Measurements from ENCODE around the gene PARS2.

The PARS2 gene

DNA sequence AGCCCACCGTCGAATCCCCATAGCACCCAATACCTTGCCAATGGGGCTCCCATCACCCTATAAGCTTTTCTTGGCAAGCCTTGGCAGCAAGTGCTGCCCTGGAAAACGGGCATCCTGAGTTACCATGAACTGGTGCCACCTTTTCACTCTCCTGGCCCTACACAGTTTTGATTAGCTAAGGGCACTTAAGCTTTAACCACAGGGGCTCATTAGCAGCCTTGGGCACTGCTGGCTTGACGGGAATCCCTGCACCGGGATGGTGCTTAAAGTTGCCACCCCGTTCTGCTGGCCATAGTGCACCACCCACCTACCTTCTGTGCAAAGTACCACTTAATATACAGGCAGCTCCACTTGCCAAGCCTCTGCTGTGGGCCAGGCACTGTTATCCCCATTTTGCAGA is 13.7 kb downstream of the PARS2 start:
- no peak overlapping the region for H3K27ac ChIP-seq
- TF ChIP-seq, protein P1, sequence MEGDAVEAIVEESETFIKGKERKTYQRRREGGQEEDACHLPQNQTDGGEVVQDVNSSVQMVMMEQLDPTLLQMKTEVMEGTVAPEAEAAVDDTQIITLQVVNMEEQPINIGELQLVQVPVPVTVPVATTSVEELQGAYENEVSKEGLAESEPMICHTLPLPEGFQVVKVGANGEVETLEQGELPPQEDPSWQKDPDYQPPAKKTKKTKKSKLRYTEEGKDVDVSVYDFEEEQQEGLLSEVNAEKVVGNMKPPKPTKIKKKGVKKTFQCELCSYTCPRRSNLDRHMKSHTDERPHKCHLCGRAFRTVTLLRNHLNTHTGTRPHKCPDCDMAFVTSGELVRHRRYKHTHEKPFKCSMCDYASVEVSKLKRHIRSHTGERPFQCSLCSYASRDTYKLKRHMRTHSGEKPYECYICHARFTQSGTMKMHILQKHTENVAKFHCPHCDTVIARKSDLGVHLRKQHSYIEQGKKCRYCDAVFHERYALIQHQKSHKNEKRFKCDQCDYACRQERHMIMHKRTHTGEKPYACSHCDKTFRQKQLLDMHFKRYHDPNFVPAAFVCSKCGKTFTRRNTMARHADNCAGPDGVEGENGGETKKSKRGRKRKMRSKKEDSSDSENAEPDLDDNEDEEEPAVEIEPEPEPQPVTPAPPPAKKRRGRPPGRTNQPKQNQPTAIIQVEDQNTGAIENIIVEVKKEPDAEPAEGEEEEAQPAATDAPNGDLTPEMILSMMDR (conservative IDR thresholded peaks at IDR 0.05): no peak

DNA sequence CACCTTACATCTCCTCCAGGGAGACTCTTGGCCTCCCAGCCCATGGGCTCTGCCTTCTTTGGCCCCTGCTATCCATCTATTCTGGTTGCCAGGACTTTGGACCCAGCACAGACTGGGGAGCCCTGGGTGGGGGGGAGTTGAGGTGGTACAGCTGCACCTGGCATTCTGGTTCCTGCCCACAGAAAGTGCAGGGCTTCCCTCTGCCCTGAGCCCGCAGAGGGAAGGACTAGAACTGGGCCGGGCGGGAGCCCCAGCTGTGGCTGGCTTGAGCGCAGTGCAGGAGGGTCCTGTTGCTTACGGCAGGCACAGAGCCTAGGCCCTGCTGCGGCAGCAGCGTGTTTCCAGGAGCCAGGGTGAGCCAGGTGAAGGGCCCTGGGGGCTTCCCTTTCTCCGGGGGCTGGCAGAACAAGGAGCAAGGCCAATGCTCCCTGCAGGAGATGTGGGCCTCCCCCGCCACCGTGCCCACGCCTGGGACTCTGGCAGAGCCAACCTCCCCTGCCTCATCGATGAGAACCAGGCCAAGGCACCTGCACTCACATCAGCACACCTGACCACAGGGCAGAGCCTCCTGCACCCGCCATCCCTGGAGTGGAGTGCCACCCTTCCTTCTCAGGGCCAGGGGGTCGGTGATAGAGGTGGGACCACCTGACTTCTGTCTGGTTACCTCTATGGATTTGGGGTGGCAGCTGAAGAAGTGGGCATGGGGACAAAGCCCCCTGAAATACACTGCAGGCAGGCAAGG is 16.1 kb downstream of the PARS2 start:
- TF ChIP-seq, protein P1 (conservative IDR thresholded peaks at IDR 0.05): no peak
- H3K27ac ChIP-seq: no peak overlapping the region

DNA sequence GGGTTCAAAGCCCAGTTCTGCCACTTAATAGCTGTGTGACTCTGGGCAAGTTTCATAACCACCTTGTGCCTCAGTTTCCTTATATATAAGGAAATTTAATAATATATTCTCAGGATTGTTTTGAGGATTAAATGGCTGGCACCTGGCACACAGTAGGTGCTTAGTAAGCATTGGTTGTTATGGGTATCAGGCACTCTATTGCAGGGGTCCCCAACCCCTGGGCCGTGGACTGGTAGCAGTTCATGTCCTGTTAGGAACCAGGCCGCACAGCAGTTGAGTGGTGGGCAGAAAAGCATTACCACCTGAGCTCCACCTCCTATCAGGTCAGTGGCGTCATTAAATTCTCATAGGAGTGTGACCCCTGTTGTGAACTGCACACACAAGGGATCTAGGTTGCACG is 18.5 kb downstream of the PARS2 start:
- no peak overlapping the region for H3K27ac ChIP-seq
- TF ChIP-seq, protein P1 (conservative IDR thresholded peaks at IDR 0.05): no peak

DNA sequence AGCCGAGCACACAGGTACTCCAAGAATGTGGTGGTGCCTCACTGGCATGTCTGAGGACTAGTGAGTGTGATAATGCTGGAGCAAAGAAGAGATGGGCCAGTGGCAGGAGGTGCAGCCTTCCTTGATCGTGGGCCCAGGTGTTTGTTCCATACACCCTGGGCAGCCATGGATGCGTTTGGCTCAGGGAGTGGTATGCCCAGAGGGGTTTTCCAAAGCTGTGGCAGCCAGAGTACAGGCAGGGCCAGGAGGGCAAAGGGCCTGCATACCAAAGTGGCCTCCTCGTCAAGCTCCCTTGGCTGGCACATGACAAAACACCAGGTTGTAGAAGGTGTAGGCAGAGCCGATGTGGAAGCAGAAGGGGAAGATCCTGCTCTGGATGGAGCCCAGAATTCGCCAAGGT is 19.0 kb downstream of the PARS2 start:
- TF ChIP-seq, protein P1 (conservative IDR thresholded peaks at IDR 0.05): no peak
- no peak overlapping the region for H3K27ac ChIP-seq

DNA sequence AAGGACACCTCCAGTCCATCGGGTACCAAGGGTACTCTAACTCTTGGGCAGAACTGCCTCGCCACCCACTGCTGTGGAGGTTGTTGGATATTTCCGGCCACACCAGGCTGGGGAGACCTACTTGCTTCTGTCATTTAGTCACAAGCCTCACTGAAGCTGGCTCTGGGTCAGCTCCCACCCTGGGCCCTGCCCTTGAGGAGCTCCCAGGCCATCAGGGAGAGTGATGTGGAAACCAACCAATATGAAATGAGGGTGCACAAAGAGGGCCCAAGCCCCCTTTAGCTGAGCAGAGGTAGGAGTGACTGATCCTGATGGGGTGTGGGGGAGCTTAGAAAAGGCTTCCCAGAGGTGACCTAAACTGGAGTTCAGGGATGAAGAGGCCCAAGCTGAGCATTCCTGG is 19.6 kb downstream of the PARS2 start:
- TF ChIP-seq, protein P1 (conservative IDR thresholded peaks at IDR 0.05): no peak
- H3K27ac ChIP-seq: no peak overlapping the region

DNA sequence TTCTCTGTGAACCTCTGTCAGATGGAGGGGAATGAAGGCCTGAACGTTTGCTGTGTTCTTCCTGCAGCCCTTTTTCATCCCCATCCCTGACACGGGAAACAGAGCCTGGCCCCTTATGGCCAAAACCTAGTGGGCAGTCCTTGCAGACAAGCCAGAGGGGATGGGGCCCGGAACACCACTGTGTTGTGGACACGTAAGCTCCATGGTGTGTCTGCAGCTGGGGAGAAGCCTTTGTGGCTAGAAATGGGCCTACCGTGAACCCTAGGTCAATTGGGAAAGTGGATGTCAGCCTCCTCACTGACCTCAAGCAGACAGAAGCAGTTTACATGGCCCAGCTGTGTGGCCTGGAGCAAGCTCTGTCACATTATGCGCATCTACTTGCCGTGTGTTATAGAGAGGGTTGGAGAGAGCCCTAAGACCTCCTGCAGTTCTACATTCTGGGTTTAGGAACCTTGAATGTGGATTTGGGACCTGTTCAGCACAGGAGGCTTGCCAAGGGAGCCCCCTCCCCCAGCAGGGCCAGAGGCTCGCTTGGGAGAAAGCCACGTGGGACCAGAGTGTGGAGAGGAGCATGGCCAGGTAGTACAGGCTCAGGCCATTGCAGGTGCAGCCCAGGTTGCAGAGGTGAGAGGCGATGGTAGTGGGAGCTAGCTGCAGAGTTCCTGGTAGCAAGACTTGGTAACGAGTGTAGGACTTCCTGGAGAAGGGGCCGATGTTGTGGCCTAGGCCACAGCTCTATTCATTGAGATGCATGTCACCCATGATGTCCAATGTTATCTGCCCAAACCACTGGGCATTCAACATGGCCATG is 20.7 kb downstream of the PARS2 start:
- no peak overlapping the region for H3K27ac ChIP-seq
- TF ChIP-seq, protein P1 (conservative IDR thresholded peaks at IDR 0.05): no peak

DNA sequence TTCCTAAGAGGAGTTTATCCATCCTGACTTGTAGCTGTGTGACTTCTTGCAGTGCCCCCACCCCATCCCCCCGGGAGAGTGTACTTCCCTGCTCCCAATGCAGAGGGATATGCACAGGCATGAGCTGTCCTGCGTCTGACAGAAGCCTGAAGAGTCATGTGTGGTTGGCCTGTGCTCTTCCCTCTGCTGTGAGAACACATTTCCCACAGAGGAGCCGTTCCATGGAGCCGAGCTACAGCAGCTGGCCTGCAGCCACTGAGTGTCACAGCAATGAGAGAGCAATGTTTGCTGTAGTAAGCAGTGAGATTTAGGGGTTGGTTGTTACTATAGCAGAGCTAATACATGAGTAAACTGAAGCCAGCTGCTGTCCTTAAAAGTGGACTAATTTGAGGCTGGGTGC is 22.0 kb downstream of the PARS2 start:
- H3K27ac ChIP-seq: no peak overlapping the region
- TF ChIP-seq, protein P1 (conservative IDR thresholded peaks at IDR 0.05): no peak
